ENCODE results near the gene SERTM1.

The SERTM1 gene

GRCh38 chr13:36673838-36674326 lies at the start of gene SERTM1:
Gene SERTM1 (plus strand): TSS chr13:36674020. CDS start chr13:36695079, 21,059 bp downstream.
- DNase-seq (ENCODE audit: low spot score) = no peak

GRCh38 chr13:36628377-36629056 lies 45.3 kb upstream of the SERTM1 start:
- no peak for DNase-seq (ENCODE audit: low spot score)

- no peak for DNase-seq (ENCODE audit: low spot score)
Observed at GRCh38 chr13:36629057-36629385, 44.8 kb upstream of the SERTM1 start.

GRCh38 chr13:36630181-36630803 lies 43.5 kb upstream of the SERTM1 start:
- no peak for DNase-seq (ENCODE audit: low spot score)

- no peak for DNase-seq (ENCODE audit: low spot score)
Observed at GRCh38 chr13:36639610-36640009, 34.2 kb upstream of the SERTM1 start.

- DNase-seq (ENCODE audit: low spot score) = no peak
Observed at GRCh38 chr13:36650611-36651010, 23.2 kb upstream of the SERTM1 start.

- DNase-seq (ENCODE audit: low spot score) = no peak
Observed at GRCh38 chr13:36665630-36666029, 8.2 kb upstream of the SERTM1 start.

- no peak for DNase-seq (ENCODE audit: low spot score)
Observed at GRCh38 chr13:36666477-36667229, 7.2 kb upstream of the SERTM1 start.

- no peak for DNase-seq (ENCODE audit: low spot score)
Observed at GRCh38 chr13:36668316-36668715, 5.5 kb upstream of the SERTM1 start.

- no peak for DNase-seq (ENCODE audit: low spot score)
Observed at GRCh38 chr13:36673352-36673751, 468 bp upstream of the SERTM1 start.

- no peak for DNase-seq (ENCODE audit: low spot score)
Observed at GRCh38 chr13:36674337-36675212, 755 bp downstream of the SERTM1 start.

- no peak for DNase-seq (ENCODE audit: low spot score)
Observed at GRCh38 chr13:36675213-36675536, 1.4 kb downstream of the SERTM1 start.

- DNase-seq (ENCODE audit: low spot score) = no peak
Observed at GRCh38 chr13:36680913-36681312, 7.1 kb downstream of the SERTM1 start.

GRCh38 chr13:36681894-36682624 lies 8.2 kb downstream of the SERTM1 start:
- no peak for DNase-seq (ENCODE audit: low spot score)

- DNase-seq (ENCODE audit: low spot score) = no peak
Observed at GRCh38 chr13:36683701-36684100, 9.9 kb downstream of the SERTM1 start.

- DNase-seq (ENCODE audit: low spot score) = no peak
Observed at GRCh38 chr13:36685927-36686326, 12.1 kb downstream of the SERTM1 start.

GRCh38 chr13:36696410-36697010 lies 22.7 kb downstream of the SERTM1 start:
- DNase-seq (ENCODE audit: low spot score) = no peak

- DNase-seq (ENCODE audit: low spot score) = no peak
Observed at GRCh38 chr13:36700170-36700569, 26.4 kb downstream of the SERTM1 start.

- no peak for DNase-seq (ENCODE audit: low spot score)
Observed at GRCh38 chr13:36706755-36707154, 32.9 kb downstream of the SERTM1 start.

- DNase-seq (ENCODE audit: low spot score) = no peak
Observed at GRCh38 chr13:36709136-36709890, 35.5 kb downstream of the SERTM1 start.

Data from hematopoietic multipotent progenitor cell treated with erythropoietin and hydrocortisone succinate and interleukin-3 and kit ligand, for 15 days (in vitro differentiated cells).